Measurements from ENCODE around the gene MSMB.

GRCh38 chr10:46029461-46030030, 16.5 kb downstream of the MSMB start:
- TF ChIP-seq POLR2A (IDR thresholded peaks at IDR 0.05) (no peak), CTCF (IDR thresholded peaks at IDR 0.05) (no peak), EP300 (IDR thresholded peaks at IDR 0.05) (no peak)

Data from suprapubic skin (tissue), 3 donors.